ENCODE data around the gene LELP1. TPM values are rescaled to one million over a fixed set of nuclear protein-coding genes. Genes with fewer than 3 reads are reported as not detected.
"Not testable (repeated sequence)": the region's sequence is repeated elsewhere in the genome, so short reads cannot be mapped to it uniquely, and the experiment has no call there.

Gene LELP1
- total and polyA plus RNA-seq, 10 of the 15 experiments (the other 5 are each of a cell fraction or from before 2014, with no cell fraction given) = not detected

DNA sequence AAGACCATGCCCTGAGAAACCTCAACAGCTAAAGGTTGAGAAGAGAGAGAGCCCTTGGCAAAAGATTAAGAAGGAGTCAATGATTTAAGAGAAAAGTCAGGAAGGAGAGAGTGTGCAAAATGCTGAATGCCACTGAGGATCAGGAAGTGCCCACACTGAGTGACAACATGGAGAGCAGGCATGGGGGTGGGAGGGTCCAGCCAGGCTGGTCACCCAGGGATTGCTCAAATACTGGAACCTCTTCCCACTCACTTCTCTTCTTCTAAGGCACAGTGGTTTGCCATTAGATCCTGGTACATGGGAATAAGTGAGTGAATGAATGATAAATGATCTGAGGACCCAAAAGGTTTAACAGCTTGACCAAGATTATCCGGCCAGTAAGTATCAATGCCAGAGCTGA, 25.3 kb downstream of the LELP1 start (continued):
- TF ChIP-seq IKZF1 (conservative IDR thresholded peaks at IDR 0.05) = no peak
- no peak for TF ChIP-seq POU2F2 (IDR thresholded peaks at IDR 0.05; ENCODE audit: borderline replicate concordance, low read depth, low read length)
- no peak for TF ChIP-seq POLR2AphosphoS2 (IDR thresholded peaks at IDR 0.05; ENCODE audit: low read depth, low read length)
- TF ChIP-seq, protein P1, sequence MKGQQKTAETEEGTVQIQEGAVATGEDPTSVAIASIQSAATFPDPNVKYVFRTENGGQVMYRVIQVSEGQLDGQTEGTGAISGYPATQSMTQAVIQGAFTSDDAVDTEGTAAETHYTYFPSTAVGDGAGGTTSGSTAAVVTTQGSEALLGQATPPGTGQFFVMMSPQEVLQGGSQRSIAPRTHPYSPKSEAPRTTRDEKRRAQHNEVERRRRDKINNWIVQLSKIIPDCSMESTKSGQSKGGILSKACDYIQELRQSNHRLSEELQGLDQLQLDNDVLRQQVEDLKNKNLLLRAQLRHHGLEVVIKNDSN (IDR thresholded peaks at IDR 0.05; ENCODE audit: borderline replicate concordance, extremely low read length, insufficient read depth, low read depth, low read length) = no peak

DNA sequence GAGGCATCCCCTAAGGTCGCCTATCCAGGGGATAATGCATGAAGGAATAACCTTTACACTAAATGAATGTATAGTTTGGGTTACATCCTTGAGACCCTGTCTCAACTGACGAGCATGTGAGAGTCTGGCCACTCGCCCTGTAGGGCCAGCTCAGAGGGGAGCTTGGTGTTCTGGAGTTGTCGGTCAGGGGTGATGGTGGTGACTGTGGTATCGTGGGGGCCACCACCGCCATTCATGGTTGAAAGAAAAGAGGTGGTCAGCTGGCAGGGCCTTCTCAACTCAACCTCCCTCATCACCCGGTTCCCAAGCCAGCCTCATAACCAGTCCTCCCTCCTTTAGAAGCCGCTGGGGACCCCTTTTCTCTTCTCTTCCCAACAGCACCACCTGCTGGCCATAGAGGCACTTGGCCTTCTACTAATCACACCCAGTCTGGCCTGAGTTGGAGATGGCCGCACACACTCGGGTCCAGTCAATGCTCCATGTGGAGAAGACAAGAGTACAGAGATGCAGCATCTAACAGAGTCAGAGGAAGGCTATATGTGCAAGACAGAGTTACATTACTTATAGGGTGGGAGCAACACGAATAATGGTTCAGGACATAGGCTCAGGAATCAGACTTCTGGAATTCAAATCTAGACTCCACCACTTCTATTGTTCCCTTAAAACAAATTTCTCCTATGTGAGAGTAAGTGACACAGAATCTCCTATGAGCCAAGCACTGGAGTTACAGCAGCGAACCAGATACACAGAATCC, 26.0 kb downstream of the LELP1 start:
- H3K9me3 ChIP-seq (replicated peaks; ENCODE audit: control insufficient read depth, insufficient read depth, low read length); H3K36me3 ChIP-seq (ENCODE audit: control insufficient read depth in 2 of 2, insufficient read depth in 2 of 2, low read length in 1 of 2); H3K27ac ChIP-seq (ENCODE audit: control insufficient read depth, insufficient read depth); BruUV-seq (replicated peaks); DNase-seq (ENCODE audit: low read depth, low spot score); H3K9ac ChIP-seq (ENCODE audit: control insufficient read depth, insufficient read depth, low read length); H3K79me2 ChIP-seq (ENCODE audit: control insufficient read depth, insufficient read depth, low read length); H3K4me1 ChIP-seq (ENCODE audit: control insufficient read depth, insufficient read depth, low read length); H2AFZ ChIP-seq (ENCODE audit: control insufficient read depth, low read depth, low read length); H4K20me1 ChIP-seq (ENCODE audit: control insufficient read depth, insufficient read depth); H3K27me3 ChIP-seq (replicated peaks in 1 of 2; ENCODE audit: control insufficient read depth in 2 of 2, insufficient read depth in 2 of 2, low read length in 1 of 2); H3K4me2 ChIP-seq (ENCODE audit: control insufficient read depth, insufficient read depth); H3K4me3 ChIP-seq: not testable (repeated sequence)
- 19% methylated on average over 11 of the region's 12 CpGs for WGBS (ENCODE audit: insufficient coverage, insufficient replicate concordance, low lambda C conversion rate, missing lambda C conversion rate)
- intact Hi-C loops (cut with micrococcal nuclease; ENCODE audit: unreplicated experiment) (loop anchor here (10.0 kb wide), 2 partner anchors 264 to 744 kb away; no protein-coding TSS in a partner anchor), in situ Hi-C loops (cut with MboI) (loop anchor here (5.0 to 10.0 kb wide), 2 partner anchors 357 to 574 kb away; no protein-coding TSS in a partner anchor)
- SMC1A ChIA-PET (ENCODE audit: uncharacterized antibody, unreplicated experiment) = interaction anchor here (0.6 to 4.5 kb wide), 21 partner anchors 9 to 577 kb away, joined by 3 to 24 read pairs (median 4); no protein-coding TSS in a partner anchor
- ATAC-seq = peak; percentile 90
- FAIRE-seq = peak; percentile 90
- CTCF ChIA-PET = interaction anchor here (0.7 to 5.8 kb wide), 40 partner anchors 8 to 593 kb away, joined by 3 to 69 read pairs (median 4); partner anchors contain the start of gene SMCP
- RAD21 ChIA-PET (ENCODE audit: unreplicated experiment) = interaction anchor here (0.9 to 2.8 kb wide), 11 partner anchors 9 to 575 kb away, joined by 3 to 10 read pairs (median 5); no protein-coding TSS in a partner anchor
- POLR2A ChIA-PET = interaction anchor here (0.9 kb wide), 1 partner anchor 46 kb away, joined by 3 read pairs; no protein-coding TSS in a partner anchor
- peak; percentile 39 for TF ChIP-seq RAD21 (IDR thresholded peaks at IDR 0.05; ENCODE audit: insufficient read depth, low read depth, low read length)
- TF ChIP-seq, protein P2, sequence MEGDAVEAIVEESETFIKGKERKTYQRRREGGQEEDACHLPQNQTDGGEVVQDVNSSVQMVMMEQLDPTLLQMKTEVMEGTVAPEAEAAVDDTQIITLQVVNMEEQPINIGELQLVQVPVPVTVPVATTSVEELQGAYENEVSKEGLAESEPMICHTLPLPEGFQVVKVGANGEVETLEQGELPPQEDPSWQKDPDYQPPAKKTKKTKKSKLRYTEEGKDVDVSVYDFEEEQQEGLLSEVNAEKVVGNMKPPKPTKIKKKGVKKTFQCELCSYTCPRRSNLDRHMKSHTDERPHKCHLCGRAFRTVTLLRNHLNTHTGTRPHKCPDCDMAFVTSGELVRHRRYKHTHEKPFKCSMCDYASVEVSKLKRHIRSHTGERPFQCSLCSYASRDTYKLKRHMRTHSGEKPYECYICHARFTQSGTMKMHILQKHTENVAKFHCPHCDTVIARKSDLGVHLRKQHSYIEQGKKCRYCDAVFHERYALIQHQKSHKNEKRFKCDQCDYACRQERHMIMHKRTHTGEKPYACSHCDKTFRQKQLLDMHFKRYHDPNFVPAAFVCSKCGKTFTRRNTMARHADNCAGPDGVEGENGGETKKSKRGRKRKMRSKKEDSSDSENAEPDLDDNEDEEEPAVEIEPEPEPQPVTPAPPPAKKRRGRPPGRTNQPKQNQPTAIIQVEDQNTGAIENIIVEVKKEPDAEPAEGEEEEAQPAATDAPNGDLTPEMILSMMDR (IDR thresholded peaks at IDR 0.05 in 2 of 3, conservative IDR thresholded peaks at IDR 0.05 in 1 of 3; ENCODE audit: control insufficient read depth in 2 of 3, extremely low read depth in 1 of 3, insufficient read depth in 1 of 3, low read depth in 3 of 3, low read length in 3 of 3) = peak; percentile 15 to 51 (median 45); a peak in 4 of 6 replicates

All from GM12878 (cell line).